ENCODE measurements around the gene PABPN1. TPM values are rescaled to one million over a fixed set of nuclear protein-coding genes. Genes with fewer than 3 reads are reported as not detected.

PABPN1 gene
- total and polyA plus RNA-seq, 9 of the 15 experiments (the other 6 are each of a cell fraction or from before 2014, with no cell fraction given): 32.6 to 388 (median 178) TPM

- TF ChIP-seq MYC (IDR thresholded peaks at IDR 0.05; ENCODE audit: low read depth, low read length): peak; percentile 93
- TF ChIP-seq MYC (CRISPR knock-in tag; IDR thresholded peaks at IDR 0.05; ENCODE audit: borderline replicate concordance, low read depth): no peak
- TF ChIP-seq ZNF280A (IDR thresholded peaks at IDR 0.05; ENCODE audit: low read depth, partially characterized antibody): no peak
- TF ChIP-seq ZNF41 (CRISPR knock-in tag; conservative IDR thresholded peaks at IDR 0.05): no peak
- no peak for TF ChIP-seq ZNF282 (CRISPR knock-in tag; IDR thresholded peaks at IDR 0.05)
- TF ChIP-seq ILF3 (IDR thresholded peaks at IDR 0.05; ENCODE audit: borderline replicate concordance): no peak
- peak in 1 of 2 experiments; percentile 82; a peak in 2 of 4 replicates for TF ChIP-seq SRF (CRISPR knock-in tag; IDR thresholded peaks at IDR 0.05)
- TF ChIP-seq, protein P1, sequence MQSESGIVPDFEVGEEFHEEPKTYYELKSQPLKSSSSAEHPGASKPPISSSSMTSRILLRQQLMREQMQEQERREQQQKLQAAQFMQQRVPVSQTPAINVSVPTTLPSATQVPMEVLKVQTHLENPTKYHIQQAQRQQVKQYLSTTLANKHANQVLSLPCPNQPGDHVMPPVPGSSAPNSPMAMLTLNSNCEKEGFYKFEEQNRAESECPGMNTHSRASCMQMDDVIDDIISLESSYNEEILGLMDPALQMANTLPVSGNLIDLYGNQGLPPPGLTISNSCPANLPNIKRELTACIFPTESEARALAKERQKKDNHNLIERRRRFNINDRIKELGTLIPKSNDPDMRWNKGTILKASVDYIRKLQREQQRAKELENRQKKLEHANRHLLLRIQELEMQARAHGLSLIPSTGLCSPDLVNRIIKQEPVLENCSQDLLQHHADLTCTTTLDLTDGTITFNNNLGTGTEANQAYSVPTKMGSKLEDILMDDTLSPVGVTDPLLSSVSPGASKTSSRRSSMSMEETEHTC (IDR thresholded peaks at IDR 0.05): peak; percentile 100
- no peak for TF ChIP-seq NFE2L1 (tag; IDR thresholded peaks at IDR 0.05; ENCODE audit: borderline replicate concordance, low read depth)
- no peak for TF ChIP-seq PTTG1 (tag; IDR thresholded peaks at IDR 0.05; ENCODE audit: low read depth)
- TF ChIP-seq KLF10 (CRISPR knock-in tag; IDR thresholded peaks at IDR 0.05): no peak
- no peak for TF ChIP-seq HMBOX1 (IDR thresholded peaks at IDR 0.05)
- no peak for TF ChIP-seq ZNF174 (CRISPR knock-in tag; IDR thresholded peaks at IDR 0.05)
- TF ChIP-seq TCF7L2 (IDR thresholded peaks at IDR 0.05; ENCODE audit: low read depth, low read length): no peak; the same call in 1 of the 2 replicates
- TF ChIP-seq BRF1 (IDR thresholded peaks at IDR 0.05; ENCODE audit: borderline replicate concordance, extremely low read depth, insufficient read length): no peak
- TF ChIP-seq ZSCAN32 (CRISPR knock-in tag; IDR thresholded peaks at IDR 0.05): no peak
- peak; percentile 21; the same call in 1 of the 2 replicates for TF ChIP-seq NBN (IDR thresholded peaks at IDR 0.05; ENCODE audit: low read depth)
- no peak for TF ChIP-seq CHAMP1 (IDR thresholded peaks at IDR 0.05)
- TF ChIP-seq PTBP1 (IDR thresholded peaks at IDR 0.05; ENCODE audit: low read depth, low read length): 0 out of 2 replicates have a peak, but pooled peaks have one; percentile 20
- TF ChIP-seq BRCA1 (IDR thresholded peaks at IDR 0.05): no peak
- no peak for TF ChIP-seq BRCA1 (CRISPR knock-in tag; IDR thresholded peaks at IDR 0.05)
- TF ChIP-seq FIP1L1 (IDR thresholded peaks at IDR 0.05; ENCODE audit: low read depth, low read length, poor library complexity, severe bottlenecking): no peak
- TF ChIP-seq SP1 (CRISPR knock-in tag; IDR thresholded peaks at IDR 0.05): peak; percentile 83; the same call in 1 of the 2 replicates
Observed at GRCh38 chr14:23301288-23301968, 19.8 kb upstream of the PABPN1 start (continued).

Data from K562 (cell line).